Fibroblast of peridontal ligament (primary cell): ENCODE results near the gene MGAT4C.
"Not testable (repeated sequence)": the region's sequence is repeated elsewhere in the genome, so short reads cannot be mapped to it uniquely, and the experiment has no call there.

Experiments
- DNase-seq: peaks from one replicate; pipeline ENCODE4 v3.0.0-alpha.2; 2010; ENCODE audit errors: extremely low read depth

Gene MGAT4C

GRCh38 chr12:86134561-86134960, 121.6 kb downstream of the MGAT4C start:
- DNase-seq = peak; percentile 9

- DNase-seq = not testable (repeated sequence)
Measured at GRCh38 chr12:86126900-86127299, 129.3 kb downstream of the MGAT4C start.

- no peak for DNase-seq
Measured at GRCh38 chr12:86122846-86123468, 133.2 kb downstream of the MGAT4C start.

GRCh38 chr12:86118161-86118560, 138.0 kb downstream of the MGAT4C start:
- DNase-seq = no peak

GRCh38 chr12:86117711-86118110, 138.5 kb downstream of the MGAT4C start:
- no peak for DNase-seq

- no peak for DNase-seq
Measured at GRCh38 chr12:86104087-86104486, 152.1 kb downstream of the MGAT4C start.

- DNase-seq = no peak
Measured at GRCh38 chr12:86097161-86097560, 159.0 kb downstream of the MGAT4C start.

- DNase-seq = no peak
Measured at GRCh38 chr12:86091681-86092080, 164.5 kb downstream of the MGAT4C start.

GRCh38 chr12:86081843-86082242, 174.3 kb downstream of the MGAT4C start:
- no peak for DNase-seq

- not testable (repeated sequence) for DNase-seq
Measured at GRCh38 chr12:86059052-86059451, 197.1 kb downstream of the MGAT4C start.

GRCh38 chr12:86057092-86057845, 198.9 kb downstream of the MGAT4C start:
- no peak for DNase-seq

GRCh38 chr12:86052921-86053320, 203.3 kb downstream of the MGAT4C start:
- no peak for DNase-seq

GRCh38 chr12:86050010-86050409, 206.2 kb downstream of the MGAT4C start:
- DNase-seq = no peak

- DNase-seq = no peak
Measured at GRCh38 chr12:86044396-86044795, 211.8 kb downstream of the MGAT4C start.

GRCh38 chr12:86042062-86042461, 214.1 kb downstream of the MGAT4C start:
- no peak for DNase-seq

GRCh38 chr12:86018361-86018760, 237.8 kb downstream of the MGAT4C start:
- DNase-seq = no peak

- no peak for DNase-seq
Measured at GRCh38 chr12:86015026-86015425, 241.2 kb downstream of the MGAT4C start.

GRCh38 chr12:86006727-86007126, 249.5 kb downstream of the MGAT4C start:
- no peak for DNase-seq

- no peak for DNase-seq
Measured at GRCh38 chr12:85998074-85998473, 258.1 kb downstream of the MGAT4C start.

GRCh38 chr12:85996280-85996679, 259.9 kb downstream of the MGAT4C start:
- DNase-seq = no peak

GRCh38 chr12:85993746-85994145, 262.4 kb downstream of the MGAT4C start:
- no peak for DNase-seq

GRCh38 chr12:85985996-85986395, 270.2 kb downstream of the MGAT4C start:
- no peak for DNase-seq

- no peak for DNase-seq
Measured at GRCh38 chr12:85983601-85984000, 272.6 kb downstream of the MGAT4C start.
